NCI-H1930 (cell line): ENCODE results near the gene IPO7.

ENCODE experiments used
- DNase-seq, 2 experiments: peaks; one replicate each; lab custom pipeline; 2025; lab: John Stamatoyannopoulos, UW

IPO7 gene

DNA sequence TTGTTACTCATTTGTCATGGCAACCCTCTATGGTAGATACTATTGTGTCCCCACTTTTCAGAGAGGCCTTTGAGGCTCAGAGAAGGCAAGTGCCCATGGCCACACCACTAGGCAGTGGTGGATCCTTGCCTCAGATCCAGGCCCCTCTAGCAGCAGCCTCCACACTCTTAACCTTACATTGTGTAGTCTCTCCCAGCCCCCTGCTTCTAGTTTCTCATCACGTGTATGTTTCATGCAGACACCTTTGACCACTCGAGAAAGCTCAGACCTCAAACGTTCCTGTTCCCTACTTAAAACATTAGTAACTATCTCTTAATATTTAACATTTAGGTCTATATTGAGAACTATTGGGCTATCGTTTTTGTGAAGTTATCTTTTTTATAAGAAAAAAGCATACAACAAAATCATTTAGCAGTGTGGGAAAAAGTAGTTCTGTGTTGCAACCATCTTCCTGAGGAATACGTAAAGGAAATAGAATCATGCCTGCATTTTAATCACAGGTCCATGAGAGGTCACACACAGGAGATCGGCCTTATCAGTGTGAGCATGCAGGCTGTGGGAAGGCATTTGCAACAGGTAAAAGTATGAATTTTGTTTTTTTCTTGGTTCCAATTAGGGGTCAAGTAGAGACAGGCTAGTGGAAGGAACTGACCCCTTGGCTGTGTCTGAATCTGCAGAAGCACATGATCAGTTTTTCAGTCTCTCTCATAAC, 111.5 kb downstream of the IPO7 start:
- DNase-seq: no peak
